GM23338 (cell line): ENCODE data around the gene KCNB1.

ENCODE experiments used
- EZH2 ChIP-seq: fragments of 200-600 bp; sonication (generic); IDR thresholded peaks from one replicate; pipeline ENCODE4 v1.8.0; 2017; ENCODE audit warnings: antibody characterized with exemption, mild to moderate bottlenecking, low read depth; ENCODE audit not compliant: unreplicated experiment
- JUNB ChIP-seq: IDR thresholded peaks from one replicate; pipeline ENCODE4 v1.6.1; 2016; ENCODE audit warnings: antibody characterized with exemption; ENCODE audit not compliant: unreplicated experiment
- POLR2AphosphoS5 ChIP-seq: IDR thresholded peaks from 2 replicates; pipeline ENCODE4 v1.6.1; 2016; ENCODE audit warnings: antibody characterized with exemption, low read depth
- ZNF114 ChIP-seq: fragments of 250-450 bp; sonication (Bioruptor Pico); IDR thresholded peaks from 2 replicates; pipeline ENCODE4 v1.5.0; 2020; ENCODE audit warnings: mild to moderate bottlenecking, moderate library complexity
- TF ChIP-seq, protein P1 (sequence below), 2 experiments: fragments of 200-600 bp in 1 of 2; sonication (generic) in 1 of 2; conservative IDR thresholded peaks; 2 replicates each; pipeline versions ENCODE4 v1.5.1 to v1.6.1; 2016 to 2017; ENCODE audit warnings: antibody characterized with exemption in 2 of 2, low read depth in 2 of 2, mild to moderate bottlenecking in 2 of 2, moderate library complexity in 1 of 2

DNA sequence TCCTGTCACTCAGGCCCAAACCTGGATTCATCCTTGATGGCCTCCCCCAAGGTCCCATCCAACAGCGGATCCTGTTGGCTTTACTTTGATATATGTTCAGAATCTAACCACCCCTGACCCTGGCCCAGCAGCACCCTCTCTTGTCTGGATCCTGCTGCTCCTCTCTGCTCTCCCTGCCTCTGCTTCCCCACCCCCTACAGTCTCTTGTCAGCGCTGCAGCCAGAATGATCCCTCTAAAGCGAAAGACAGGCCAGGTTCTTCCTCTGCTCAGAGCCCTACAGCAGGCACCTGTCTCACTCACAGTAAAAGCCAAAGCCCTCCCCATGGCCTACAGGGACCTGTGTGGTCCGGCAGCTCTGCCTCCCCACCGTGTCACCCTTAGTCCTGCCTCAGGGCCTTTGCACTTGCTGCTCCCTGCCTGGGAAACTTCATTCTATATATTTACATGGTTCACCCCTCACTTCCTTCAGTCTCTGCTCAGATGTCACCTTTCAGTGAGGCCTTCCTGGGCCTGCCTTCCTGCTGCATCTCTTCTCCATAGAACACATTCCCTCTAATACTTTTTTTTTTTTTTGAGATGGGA, 37.4 kb upstream of the KCNB1 start:
- TF ChIP-seq JUNB (no peak), ZNF114 (CRISPR knock-in tag) (no peak), POLR2AphosphoS5 (no peak), EZH2 (no peak)
- TF ChIP-seq, protein P1, sequence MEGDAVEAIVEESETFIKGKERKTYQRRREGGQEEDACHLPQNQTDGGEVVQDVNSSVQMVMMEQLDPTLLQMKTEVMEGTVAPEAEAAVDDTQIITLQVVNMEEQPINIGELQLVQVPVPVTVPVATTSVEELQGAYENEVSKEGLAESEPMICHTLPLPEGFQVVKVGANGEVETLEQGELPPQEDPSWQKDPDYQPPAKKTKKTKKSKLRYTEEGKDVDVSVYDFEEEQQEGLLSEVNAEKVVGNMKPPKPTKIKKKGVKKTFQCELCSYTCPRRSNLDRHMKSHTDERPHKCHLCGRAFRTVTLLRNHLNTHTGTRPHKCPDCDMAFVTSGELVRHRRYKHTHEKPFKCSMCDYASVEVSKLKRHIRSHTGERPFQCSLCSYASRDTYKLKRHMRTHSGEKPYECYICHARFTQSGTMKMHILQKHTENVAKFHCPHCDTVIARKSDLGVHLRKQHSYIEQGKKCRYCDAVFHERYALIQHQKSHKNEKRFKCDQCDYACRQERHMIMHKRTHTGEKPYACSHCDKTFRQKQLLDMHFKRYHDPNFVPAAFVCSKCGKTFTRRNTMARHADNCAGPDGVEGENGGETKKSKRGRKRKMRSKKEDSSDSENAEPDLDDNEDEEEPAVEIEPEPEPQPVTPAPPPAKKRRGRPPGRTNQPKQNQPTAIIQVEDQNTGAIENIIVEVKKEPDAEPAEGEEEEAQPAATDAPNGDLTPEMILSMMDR (conservative IDR thresholded peaks at IDR 0.05; ENCODE audit: low read depth in 2 of 2), result peak; percentile 23 to 31
